Right atrium auricular region (tissue), 2 donors: ENCODE measurements around the gene FNDC11. TPM values are rescaled to one million over a fixed set of nuclear protein-coding genes. Genes with fewer than 3 reads are reported as not detected.
A peak's percentile ranks its signal among the peaks of the same experiment; 100 is the strongest.

Experiments
- DNase-seq: peaks from one replicate; pipeline ENCODE4 v3.0.0-alpha.2; 2019; ENCODE audit warnings: low spot score
- H3K27ac ChIP-seq, 2 donors: fragments of 200-600 bp; sonication (generic); 1 replicate in 1 of 2; 2 replicates in 1 of 2; pipeline ENCODE4 v1.5.1; 2016 to 2019
- H3K27me3 ChIP-seq, 2 donors: fragments of 200-600 bp; sonication (generic); one replicate each; pipeline versions ENCODE4 v1.5.1 to v1.6.0; 2017 to 2019
- H3K36me3 ChIP-seq: fragments of 200-600 bp; sonication (generic); one replicate; pipeline ENCODE4 v1.5.1; 2016
- H3K4me1 ChIP-seq, 2 donors: fragments of 200-600 bp; sonication (generic); one replicate each; pipeline versions ENCODE4 v1.5.1 to v1.6.0; 2017 to 2019
- H3K4me3 ChIP-seq, 2 donors: fragments of 200-600 bp; sonication (generic); 1 replicate in 1 of 2; 2 replicates in 1 of 2; pipeline ENCODE4 v1.5.1; 2017 to 2019; ENCODE audit warnings: mild to moderate bottlenecking in 1 of 2, moderate library complexity in 1 of 2
- H3K9me3 ChIP-seq, 2 donors: fragments of 200-600 bp; sonication (generic); one replicate each; pipeline ENCODE4 v1.5.1; 2019
- total RNA-seq, 2 donors: library from RNA; depleted of rRNA; stranded (reverse); fragments of >200 nt; gene quantifications; one replicate each; pipeline ENCODE4 v1.1.0, GENCODE V29; 2016
- TF ChIP-seq, protein P1 (sequence below), 2 donors: fragments of 200-600 bp; sonication (generic); IDR thresholded peaks; one replicate each; pipeline ENCODE4 v1.5.1; 2019; ENCODE audit warnings: antibody characterized with exemption in 2 of 2

FNDC11 gene
- total RNA-seq, 2 donors from 2014 or later = not detected

DNA sequence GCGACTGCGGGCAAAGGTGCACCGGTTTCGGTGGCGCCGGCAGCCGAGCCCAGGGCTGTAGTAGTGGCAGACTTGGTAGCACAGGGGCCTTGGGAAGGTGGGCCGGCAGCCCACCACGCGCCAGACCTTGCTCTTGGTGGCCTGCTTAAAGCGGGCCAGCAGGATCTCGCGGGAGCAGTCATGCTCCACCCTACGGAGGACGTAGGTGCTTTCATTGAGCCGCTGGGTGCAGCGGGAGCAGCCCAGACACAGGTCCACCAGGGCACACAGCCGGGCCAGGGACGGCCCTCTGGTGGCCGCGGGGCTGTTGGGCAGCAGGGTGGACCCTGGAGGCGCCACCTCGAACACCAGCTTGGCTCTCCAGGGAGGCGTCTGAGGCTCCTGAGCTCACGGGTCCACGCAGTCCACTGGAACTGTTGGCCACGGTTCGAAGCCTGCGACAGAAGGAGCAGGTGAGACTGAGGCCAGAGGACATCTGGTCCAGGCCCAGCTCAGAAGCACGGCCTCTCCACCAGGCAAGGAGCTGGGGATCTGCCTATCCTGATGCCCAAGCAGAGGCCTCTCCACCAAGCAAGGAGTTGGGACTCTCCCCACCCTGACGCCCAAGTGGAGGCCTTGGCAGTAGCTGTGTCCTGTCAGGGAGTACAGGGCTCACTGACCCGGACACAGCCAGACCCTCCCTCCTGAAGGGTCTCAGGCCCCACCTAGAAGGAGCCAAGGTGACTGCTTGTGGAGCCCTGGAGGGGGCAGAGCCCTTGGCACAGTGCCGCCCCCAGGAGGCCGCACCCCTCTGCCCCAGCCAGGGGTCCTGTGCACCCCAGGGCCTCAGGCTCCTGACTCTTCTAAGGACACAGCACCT lies 19.1 kb downstream of the FNDC11 start:
- no peaks in the 10 kb centered on the region for H3K9me3 ChIP-seq
- TF ChIP-seq, protein P1, sequence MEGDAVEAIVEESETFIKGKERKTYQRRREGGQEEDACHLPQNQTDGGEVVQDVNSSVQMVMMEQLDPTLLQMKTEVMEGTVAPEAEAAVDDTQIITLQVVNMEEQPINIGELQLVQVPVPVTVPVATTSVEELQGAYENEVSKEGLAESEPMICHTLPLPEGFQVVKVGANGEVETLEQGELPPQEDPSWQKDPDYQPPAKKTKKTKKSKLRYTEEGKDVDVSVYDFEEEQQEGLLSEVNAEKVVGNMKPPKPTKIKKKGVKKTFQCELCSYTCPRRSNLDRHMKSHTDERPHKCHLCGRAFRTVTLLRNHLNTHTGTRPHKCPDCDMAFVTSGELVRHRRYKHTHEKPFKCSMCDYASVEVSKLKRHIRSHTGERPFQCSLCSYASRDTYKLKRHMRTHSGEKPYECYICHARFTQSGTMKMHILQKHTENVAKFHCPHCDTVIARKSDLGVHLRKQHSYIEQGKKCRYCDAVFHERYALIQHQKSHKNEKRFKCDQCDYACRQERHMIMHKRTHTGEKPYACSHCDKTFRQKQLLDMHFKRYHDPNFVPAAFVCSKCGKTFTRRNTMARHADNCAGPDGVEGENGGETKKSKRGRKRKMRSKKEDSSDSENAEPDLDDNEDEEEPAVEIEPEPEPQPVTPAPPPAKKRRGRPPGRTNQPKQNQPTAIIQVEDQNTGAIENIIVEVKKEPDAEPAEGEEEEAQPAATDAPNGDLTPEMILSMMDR (IDR thresholded peaks at IDR 0.05) = no peak
- H3K4me1 ChIP-seq = peaks cover 0 to 25% of the 10 kb centered on the region in 2 donors
- H3K27ac ChIP-seq = peak overlapping the region; percentile 82 to 91
- peak overlapping the region; percentile 86 to 95 for H3K4me3 ChIP-seq
- no peaks in the 10 kb centered on the region for H3K27me3 ChIP-seq
- H3K36me3 ChIP-seq = peaks cover 9% of the 10 kb centered on the region
- no peak for DNase-seq

DNA sequence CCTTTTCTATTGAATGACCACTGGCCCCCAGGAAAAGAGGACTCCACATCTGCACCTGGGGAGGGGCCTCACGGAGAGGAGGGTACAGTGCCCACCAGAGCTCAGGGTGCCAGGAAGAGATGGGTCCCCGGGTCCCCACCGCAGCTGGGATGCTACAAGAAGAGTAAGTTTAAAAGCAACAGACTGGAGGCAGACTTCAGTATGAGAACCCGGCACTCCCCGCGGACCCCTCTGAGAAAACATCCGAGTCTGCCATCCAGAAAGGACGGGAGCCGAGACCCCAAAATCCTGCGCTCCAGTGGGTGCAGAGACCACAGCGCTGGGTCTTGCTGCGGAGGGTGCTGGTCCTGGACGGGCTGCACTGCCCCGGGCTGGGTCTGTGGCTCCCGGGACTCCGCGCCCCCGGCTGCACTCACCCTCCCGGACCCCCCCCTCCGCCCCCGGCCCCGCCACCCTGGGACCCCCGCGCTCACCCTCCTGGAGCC lies 19.7 kb downstream of the FNDC11 start:
- Histone ChIP-seq H3K4me3 (peak overlapping the region; percentile 86 to 95), H3K36me3 (peaks cover 9% of the 10 kb centered on the region), H3K27ac (peak overlapping the region; percentile 82 to 91), H3K27me3 (no peaks in the 10 kb centered on the region), H3K4me1 (peaks cover 0 to 25% of the 10 kb centered on the region in 2 donors), H3K9me3 (no peaks in the 10 kb centered on the region)
- TF ChIP-seq, protein P1 (IDR thresholded peaks at IDR 0.05) = no peak
- no peak for DNase-seq

DNA sequence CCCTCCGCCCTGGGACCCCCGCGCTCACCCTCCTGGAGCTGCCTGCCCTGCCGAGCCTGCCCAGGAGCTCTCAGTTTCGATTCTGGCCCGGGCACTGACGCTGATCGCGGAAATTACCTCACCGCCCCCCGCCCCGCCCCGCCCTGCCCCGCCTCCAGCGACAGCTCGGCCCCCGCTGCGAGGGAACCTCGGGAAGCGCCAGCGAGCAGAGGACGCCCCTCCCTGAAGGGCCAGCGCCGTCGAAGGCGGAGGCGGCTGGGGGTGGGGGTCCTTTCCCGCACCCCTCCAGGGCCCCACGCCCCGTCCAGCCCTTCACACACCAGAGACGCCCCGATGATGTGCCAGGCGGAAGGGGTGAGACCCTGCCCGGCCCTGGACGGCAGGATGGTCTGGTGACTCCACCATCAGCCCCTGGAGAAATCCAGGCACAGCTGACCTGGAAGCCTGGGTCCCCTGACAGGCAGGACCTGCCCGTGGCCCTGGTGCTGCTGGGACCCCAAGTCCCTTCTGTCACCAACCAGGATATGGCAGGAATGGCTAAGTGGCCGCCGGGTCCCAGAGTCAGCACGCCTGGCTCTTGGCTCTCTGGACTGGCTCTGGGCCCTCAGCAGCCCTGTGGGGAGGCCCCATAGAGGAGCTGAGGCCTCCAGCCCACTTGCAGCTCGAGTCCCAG lies 20.3 kb downstream of the FNDC11 start, which contains the start of gene HELZ2:
Gene HELZ2 (minus strand): TSS at position 84 of the 673 bp plus-strand sequence. CDS start 1,854 bp downstream, outside the sequence.
- H3K36me3 ChIP-seq = peaks cover 9% of the 10 kb centered on the region
- H3K4me3 ChIP-seq = peak within 1 kb of the TSS; percentile 86 to 95
- H3K9me3 ChIP-seq = no peaks in the 10 kb centered on the region
- no peaks in the 10 kb centered on the region for H3K27me3 ChIP-seq
- H3K27ac ChIP-seq = peak within 1 kb of the TSS; percentile 82 to 91
- peaks cover 0 to 25% of the 10 kb centered on the region in 2 donors for H3K4me1 ChIP-seq
- TF ChIP-seq, protein P1 (IDR thresholded peaks at IDR 0.05) = no peak
- peak; percentile 79 for DNase-seq

DNA sequence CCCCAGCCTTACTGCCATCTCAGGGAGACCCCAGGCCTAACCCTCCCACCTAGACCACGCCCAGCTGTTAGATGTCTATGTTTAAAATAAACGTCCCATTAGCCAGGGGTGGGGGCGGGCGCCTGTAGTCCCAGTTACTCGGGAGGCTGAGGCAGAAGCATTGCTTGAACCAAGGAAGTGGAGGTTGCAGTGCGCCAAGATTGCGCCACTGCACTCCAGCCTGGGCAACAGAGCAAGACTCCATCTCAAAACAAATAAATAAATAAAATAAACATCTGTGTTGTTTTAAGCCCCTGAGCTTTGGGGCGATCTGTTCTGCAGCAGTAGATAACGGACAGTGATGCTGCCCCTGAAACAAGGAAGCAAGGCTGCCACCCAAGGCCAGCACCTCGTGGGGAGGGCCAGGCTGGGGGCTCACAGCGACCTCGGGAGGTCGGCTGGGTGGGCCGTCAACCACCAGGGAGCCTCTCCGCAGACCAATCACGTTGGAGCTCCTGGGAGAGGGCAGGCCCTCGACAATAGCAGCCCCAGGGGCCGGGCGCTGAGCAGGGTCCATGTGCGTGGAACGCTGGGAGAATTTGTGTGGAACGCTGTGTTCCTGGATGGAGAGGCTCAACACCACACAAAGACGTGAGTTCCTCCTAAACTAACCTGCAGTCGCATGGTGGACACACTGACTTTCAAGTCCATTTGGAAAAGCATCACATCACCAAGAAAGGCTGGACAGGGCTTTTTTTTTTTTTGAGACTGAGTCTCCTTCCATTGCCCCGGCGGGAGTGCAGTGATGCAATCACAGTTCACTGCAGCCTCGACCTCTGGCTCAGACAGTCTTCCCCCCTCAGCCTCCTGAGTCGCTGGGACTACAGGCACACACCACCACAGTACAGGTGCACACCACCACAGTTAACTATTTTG lies 21.1 kb downstream of the FNDC11 start:
- TF ChIP-seq, protein P1 (IDR thresholded peaks at IDR 0.05) = no peak
- Histone ChIP-seq H3K9me3 (no peaks in the 10 kb centered on the region), H3K27me3 (no peaks in the 10 kb centered on the region), H3K4me3 (no peak overlapping the region), H3K4me1 (peaks cover 0 to 25% of the 10 kb centered on the region in 2 donors), H3K36me3 (peaks cover 9% of the 10 kb centered on the region), H3K27ac (peak overlapping the region; percentile 82 to 91)
- no peak for DNase-seq

DNA sequence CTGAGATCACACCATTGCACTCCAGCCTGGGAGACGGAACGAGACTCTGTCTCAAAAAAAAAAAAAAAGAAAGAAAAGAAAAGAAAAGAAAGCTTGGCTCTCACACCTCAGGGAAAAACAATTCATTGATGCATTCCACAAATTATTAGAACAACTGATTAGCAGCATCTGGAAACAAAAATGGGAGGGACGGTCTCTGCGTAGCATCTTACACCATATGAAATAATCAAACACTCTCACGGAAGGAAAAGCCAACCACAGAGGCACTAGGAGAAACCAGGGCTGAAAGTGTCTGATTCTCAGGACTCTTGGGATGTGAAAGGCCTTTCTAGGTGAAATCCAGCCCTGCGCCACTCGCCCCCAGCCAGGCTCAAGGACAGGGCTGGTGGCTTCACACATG lies 22.4 kb downstream of the FNDC11 start:
- H3K9me3 ChIP-seq = no peaks in the 10 kb centered on the region
- H3K4me1 ChIP-seq = peaks cover 0 to 25% of the 10 kb centered on the region in 2 donors
- DNase-seq = no peak
- TF ChIP-seq, protein P1 (IDR thresholded peaks at IDR 0.05) = no peak
- no peaks in the 10 kb centered on the region for H3K27me3 ChIP-seq
- H3K36me3 ChIP-seq = peaks cover 9% of the 10 kb centered on the region
- no peak overlapping the region for H3K4me3 ChIP-seq
- peak overlapping the region; percentile 16 to 58 for H3K27ac ChIP-seq
